GM19452 (cell line): ENCODE measurements around the gene MOK.
"Not testable (repeated sequence)": the region's sequence is repeated elsewhere in the genome, so short reads cannot be mapped to it uniquely, and the experiment has no call there.

Experiments used
- ATAC-seq: cut with Tn5 transposase; IDR thresholded peaks from one replicate; pipeline ENCODE4 v1.9.1; 2021; ENCODE audit not compliant: unreplicated experiment

MOK gene

GRCh38 chr14:102304611-102305506, at the start of gene MOK:
Gene MOK, minus strand, starts transcription at chr14:102305164. Its CDS starts 196 bp downstream, at chr14:102304968.
- ATAC-seq = peak; percentile 94

GRCh38 chr14:102353126-102353619, 48.2 kb upstream of the MOK start:
- ATAC-seq = no peak

GRCh38 chr14:102352213-102352612, 47.2 kb upstream of the MOK start:
- ATAC-seq = no peak

GRCh38 chr14:102351593-102351992, 46.6 kb upstream of the MOK start:
- not testable (repeated sequence) for ATAC-seq

GRCh38 chr14:102351023-102351422, 46.1 kb upstream of the MOK start:
- ATAC-seq = no peak

GRCh38 chr14:102348376-102348775, 43.4 kb upstream of the MOK start:
- no peak for ATAC-seq

GRCh38 chr14:102346645-102347044, 41.7 kb upstream of the MOK start:
- ATAC-seq = no peak

- no peak for ATAC-seq
These were observed 40.3 kb upstream of the MOK start for GRCh38 chr14:102345232-102345631.

GRCh38 chr14:102344485-102344884, 39.5 kb upstream of the MOK start:
- ATAC-seq = no peak

- no peak for ATAC-seq
These were observed 39.1 kb upstream of the MOK start for GRCh38 chr14:102344084-102344483.

- ATAC-seq = no peak
These were observed 37.3 kb upstream of the MOK start for GRCh38 chr14:102342238-102342637.

- ATAC-seq = no peak
These were observed 36.6 kb upstream of the MOK start for GRCh38 chr14:102341566-102341965.

- ATAC-seq = no peak
These were observed 33.8 kb upstream of the MOK start for GRCh38 chr14:102338724-102339123.

- ATAC-seq = no peak
These were observed 30.2 kb upstream of the MOK start for GRCh38 chr14:102335163-102335562.

- no peak for ATAC-seq
These were observed 29.1 kb upstream of the MOK start for GRCh38 chr14:102333795-102334705.

- ATAC-seq = no peak
These were observed 28.4 kb upstream of the MOK start for GRCh38 chr14:102333390-102333789.

- ATAC-seq = no peak
These were observed 25.8 kb upstream of the MOK start for GRCh38 chr14:102330806-102331205.

GRCh38 chr14:102329381-102329780, 24.4 kb upstream of the MOK start:
- not testable (repeated sequence) for ATAC-seq

- no peak for ATAC-seq
These were observed 21.6 kb upstream of the MOK start for GRCh38 chr14:102326583-102326982.

GRCh38 chr14:102325791-102326345, 20.9 kb upstream of the MOK start:
- ATAC-seq = no peak

GRCh38 chr14:102323102-102323501, 18.1 kb upstream of the MOK start:
- no peak for ATAC-seq
